ENCODE measurements around the gene TGFB1I1. TPM values are rescaled to one million over a fixed set of nuclear protein-coding genes. Genes with fewer than 3 reads are reported as not detected.

TGFB1I1 gene
- total and polyA plus RNA-seq, 2 of the 13 experiments (the other 11 are each of a cell fraction or from before 2014, with no cell fraction given) = 0.80 to 2.9 TPM

- no peak for TF ChIP-seq ZBTB44 (CRISPR knock-in tag; IDR thresholded peaks at IDR 0.05)
- TF ChIP-seq ZFP36L2 (CRISPR knock-in tag; IDR thresholded peaks at IDR 0.05) = no peak
- peak; percentile 61; the same call in 1 of the 2 replicates for TF ChIP-seq MXD4 (CRISPR knock-in tag; IDR thresholded peaks at IDR 0.05)
- TF ChIP-seq IRF9 (CRISPR knock-in tag; IDR thresholded peaks at IDR 0.05; ENCODE audit: borderline replicate concordance) = peak; percentile 35; the same call in 1 of the 2 replicates
- TF ChIP-seq HDAC6 (IDR thresholded peaks at IDR 0.05; ENCODE audit: low read depth, low read length) = no peak
- TF ChIP-seq RAD21 (CRISPR knock-in tag; IDR thresholded peaks at IDR 0.05) = peak; percentile 78
- no peak for TF ChIP-seq ZNF563 (CRISPR knock-in tag; IDR thresholded peaks at IDR 0.05)
- no peak for TF ChIP-seq ZBTB21 (CRISPR knock-in tag; IDR thresholded peaks at IDR 0.05)
- no peak for TF ChIP-seq MIER3 (CRISPR knock-in tag; IDR thresholded peaks at IDR 0.05; ENCODE audit: borderline replicate concordance)
- no peak for TF ChIP-seq POLR2AphosphoS5 (IDR thresholded peaks at IDR 0.05; ENCODE audit: low read depth, low read length)
- TF ChIP-seq MNT (IDR thresholded peaks at IDR 0.05) = no peak
- no peak for TF ChIP-seq ZNF512 (CRISPR knock-in tag; IDR thresholded peaks at IDR 0.05)
- no peak for TF ChIP-seq ZNF263 (CRISPR knock-in tag; IDR thresholded peaks at IDR 0.05)
- TF ChIP-seq CHD2 (IDR thresholded peaks at IDR 0.05; ENCODE audit: low read depth, low read length) = peak; percentile 35; the same call in 1 of the 2 replicates
- TF ChIP-seq HDAC2 (CRISPR knock-in tag; IDR thresholded peaks at IDR 0.05) = 0 out of 2 replicates have a peak, but pooled peaks have one; percentile 29
- no peak for TF ChIP-seq ZNF383 (CRISPR knock-in tag; IDR thresholded peaks at IDR 0.05; ENCODE audit: borderline replicate concordance)
- no peak for TF ChIP-seq TAF1 (CRISPR knock-in tag; IDR thresholded peaks at IDR 0.05)
- TF ChIP-seq ZNF75D (CRISPR knock-in tag; IDR thresholded peaks at IDR 0.05; ENCODE audit: borderline replicate concordance) = no peak
- no peak for TF ChIP-seq SKI (IDR thresholded peaks at IDR 0.05; ENCODE audit: partially characterized antibody)
- no peak for TF ChIP-seq PREB (CRISPR knock-in tag; IDR thresholded peaks at IDR 0.05)
- no peak for TF ChIP-seq NFKBIZ (CRISPR knock-in tag; IDR thresholded peaks at IDR 0.05)
- TF ChIP-seq ZNF7 (CRISPR knock-in tag; IDR thresholded peaks at IDR 0.05) = no peak
- TF ChIP-seq RFXAP (CRISPR knock-in tag; IDR thresholded peaks at IDR 0.05; ENCODE audit: borderline replicate concordance) = no peak
- no peak for TF ChIP-seq ZNF790 (CRISPR knock-in tag; IDR thresholded peaks at IDR 0.05; ENCODE audit: borderline replicate concordance)
- 0 out of 2 replicates have a peak, but pooled peaks have one; percentile 39 for TF ChIP-seq IRF2 (CRISPR knock-in tag; IDR thresholded peaks at IDR 0.05)
Observed at GRCh38 chr16:31451681-31452351, 20.1 kb upstream of the TGFB1I1 start (continued).
